BLaER1 (cell line): ENCODE data around the gene FLT3.
A peak's percentile ranks its signal among the peaks of the same experiment; 100 is the strongest.
"Not testable (repeated sequence)": the region's sequence is repeated elsewhere in the genome, so short reads cannot be mapped to it uniquely, and the experiment has no call there.

Experiments used
- H3K27ac ChIP-seq: shearing (Covaris generic); formaldehyde crosslinking; 2 replicates; pipeline ENCODE4 v1.8.1; 2022
- H3K27me3 ChIP-seq: shearing (Covaris generic); formaldehyde crosslinking; 2 replicates; pipeline ENCODE4 v1.8.1; 2022
- H3K36me3 ChIP-seq: shearing (Covaris generic); formaldehyde crosslinking; 2 replicates; pipeline ENCODE4 v1.8.1; 2022
- H3K4me1 ChIP-seq: shearing (Covaris generic); formaldehyde crosslinking; 2 replicates; pipeline ENCODE4 v1.8.1; 2022
- H3K4me2 ChIP-seq: shearing (Covaris generic); formaldehyde crosslinking; 2 replicates; pipeline ENCODE4 v1.8.1; 2022
- H3K4me3 ChIP-seq: shearing (Covaris generic); formaldehyde crosslinking; 2 replicates; pipeline ENCODE4 v1.8.1; 2022
- H3K9ac ChIP-seq: shearing (Covaris generic); formaldehyde crosslinking; 2 replicates; pipeline ENCODE4 v1.8.1; 2022
- H3K9me3 ChIP-seq: shearing (Covaris generic); formaldehyde crosslinking; 2 replicates; pipeline ENCODE4 v1.8.1; 2022
- H4K20me1 ChIP-seq: shearing (Covaris generic); formaldehyde crosslinking; 2 replicates; pipeline ENCODE4 v1.8.1; 2022
- Cebpa-rat ChIP-seq: shearing (Covaris generic); IDR thresholded peaks from 2 replicates; pipeline ENCODE4 v1.8.1; 2022

FLT3 gene

GRCh38 chr13:28099396-28100149 is 803 bp downstream of the FLT3 start:
- TF ChIP-seq Cebpa-rat: no peak
- Histone ChIP-seq H3K36me3 (no peaks in the 10 kb centered on the region), H3K9ac (peak overlapping the region; percentile 79), H4K20me1 (0 out of 2 replicates have a peak, but pooled peaks cover 5% of the 10 kb centered on the region), H3K27me3 (peaks cover 45% of the 10 kb centered on the region), H3K27ac (peak overlapping the region; percentile 76), H3K9me3 (peaks cover 9% of the 10 kb centered on the region), H3K4me3 (peak overlapping the region; percentile 75), H3K4me2 (peak overlapping the region; percentile 97), H3K4me1 (peaks cover 23% of the 10 kb centered on the region)

- Histone ChIP-seq H3K36me3 (no peaks in the 10 kb centered on the region), H3K27ac (no peak overlapping the region), H3K4me2 (no peak overlapping the region), H3K4me1 (peaks cover 33% of the 10 kb centered on the region), H3K9ac (no peak overlapping the region), H3K4me3 (no peak overlapping the region), H3K9me3 (peaks cover 9% of the 10 kb centered on the region), H3K27me3 (peaks cover 45% of the 10 kb centered on the region), H4K20me1 (0 out of 2 replicates have a peak, but pooled peaks cover 5% of the 10 kb centered on the region)
- no peak for TF ChIP-seq Cebpa-rat
Observed at GRCh38 chr13:28097503-28097902, 2.9 kb downstream of the FLT3 start.

GRCh38 chr13:28094306-28094705 is 6.1 kb downstream of the FLT3 start:
- peaks cover 14% of the 10 kb centered on the region for H3K4me1 ChIP-seq
- H3K27me3 ChIP-seq: peaks cover 21% of the 10 kb centered on the region
- peaks cover 25% of the 10 kb centered on the region for H3K9me3 ChIP-seq
- H3K9ac ChIP-seq: no peak overlapping the region
- peak overlapping the region; percentile 54 for H3K4me2 ChIP-seq
- no peaks in the 10 kb centered on the region for H3K36me3 ChIP-seq
- no peak for TF ChIP-seq Cebpa-rat
- no peak overlapping the region for H3K27ac ChIP-seq
- H3K4me3 ChIP-seq: no peak overlapping the region
- no peaks in the 10 kb centered on the region for H4K20me1 ChIP-seq

GRCh38 chr13:28093881-28094280 is 6.5 kb downstream of the FLT3 start:
- Histone ChIP-seq H3K27ac (no peak overlapping the region), H3K9me3 (peaks cover 24% of the 10 kb centered on the region), H3K4me1 (peaks cover 14% of the 10 kb centered on the region), H3K27me3 (peaks cover 17% of the 10 kb centered on the region), H3K4me3 (no peak overlapping the region), H3K9ac (no peak overlapping the region), H3K36me3 (no peaks in the 10 kb centered on the region), H4K20me1 (no peaks in the 10 kb centered on the region), H3K4me2 (peak overlapping the region; percentile 54; the same call in 1 of the 2 replicates)
- no peak for TF ChIP-seq Cebpa-rat

- no peak for TF ChIP-seq Cebpa-rat
- H3K9me3 ChIP-seq: peaks cover 16% of the 10 kb centered on the region; the same call in 1 of the 2 replicates
- H3K27ac ChIP-seq: no peak overlapping the region
- peaks cover 14% of the 10 kb centered on the region for H3K4me1 ChIP-seq
- no peak overlapping the region for H3K9ac ChIP-seq
- no peak overlapping the region for H3K4me3 ChIP-seq
- H3K27me3 ChIP-seq: peaks cover 5% of the 10 kb centered on the region; the same call in 1 of the 2 replicates
- H4K20me1 ChIP-seq: no peaks in the 10 kb centered on the region
- H3K4me2 ChIP-seq: no peak overlapping the region
- H3K36me3 ChIP-seq: no peaks in the 10 kb centered on the region
Observed at GRCh38 chr13:28092431-28092830, 7.9 kb downstream of the FLT3 start.

- no peak overlapping the region for H3K4me3 ChIP-seq
- H3K9ac ChIP-seq: no peak overlapping the region
- peaks cover 5% of the 10 kb centered on the region for H3K4me1 ChIP-seq
- no peak for TF ChIP-seq Cebpa-rat
- no peak overlapping the region for H3K27ac ChIP-seq
- H3K9me3 ChIP-seq: peaks cover 21% of the 10 kb centered on the region
- no peaks in the 10 kb centered on the region for H3K36me3 ChIP-seq
- no peaks in the 10 kb centered on the region for H3K27me3 ChIP-seq
- no peaks in the 10 kb centered on the region for H4K20me1 ChIP-seq
- H3K4me2 ChIP-seq: no peak overlapping the region
Observed at GRCh38 chr13:28089065-28089464, 11.3 kb downstream of the FLT3 start.

GRCh38 chr13:28077820-28078219 is 22.6 kb downstream of the FLT3 start:
- not testable (repeated sequence) for H3K4me3 ChIP-seq, H3K27me3 ChIP-seq, H3K9ac ChIP-seq, H3K4me1 ChIP-seq, H4K20me1 ChIP-seq, H3K4me2 ChIP-seq, H3K36me3 ChIP-seq, H3K27ac ChIP-seq
- peaks cover 37% of the 10 kb centered on the region for H3K9me3 ChIP-seq

GRCh38 chr13:28077231-28077630 is 23.1 kb downstream of the FLT3 start:
- TF ChIP-seq Cebpa-rat: no peak
- Histone ChIP-seq H3K27me3 (no peaks in the 10 kb centered on the region), H4K20me1 (no peaks in the 10 kb centered on the region), H3K36me3 (no peaks in the 10 kb centered on the region), H3K4me3 (no peak overlapping the region), H3K27ac (no peak overlapping the region), H3K9me3 (peaks cover 32% of the 10 kb centered on the region), H3K9ac (no peak overlapping the region), H3K4me1 (no peaks in the 10 kb centered on the region), H3K4me2 (no peak overlapping the region)

- H3K9ac ChIP-seq: no peak overlapping the region
- H3K4me2 ChIP-seq: peak overlapping the region; percentile 46
- no peaks in the 10 kb centered on the region for H3K36me3 ChIP-seq
- no peaks in the 10 kb centered on the region for H3K27me3 ChIP-seq
- TF ChIP-seq Cebpa-rat: no peak
- H3K4me1 ChIP-seq: peaks cover 12% of the 10 kb centered on the region
- no peak overlapping the region for H3K4me3 ChIP-seq
- no peaks in the 10 kb centered on the region for H3K9me3 ChIP-seq
- H3K27ac ChIP-seq: no peak overlapping the region
- no peaks in the 10 kb centered on the region for H4K20me1 ChIP-seq
Observed at GRCh38 chr13:28071424-28071823, 29.0 kb downstream of the FLT3 start.

- H3K27ac ChIP-seq: no peak overlapping the region
- no peaks in the 10 kb centered on the region for H3K9me3 ChIP-seq
- no peak overlapping the region for H3K9ac ChIP-seq
- TF ChIP-seq Cebpa-rat: no peak
- peaks cover 12% of the 10 kb centered on the region for H3K4me1 ChIP-seq
- H3K4me3 ChIP-seq: no peak overlapping the region
- H3K27me3 ChIP-seq: no peaks in the 10 kb centered on the region
- H3K36me3 ChIP-seq: no peaks in the 10 kb centered on the region
- no peak overlapping the region for H3K4me2 ChIP-seq
- H4K20me1 ChIP-seq: no peaks in the 10 kb centered on the region
Observed at GRCh38 chr13:28067491-28067890, 32.9 kb downstream of the FLT3 start.
